ENCODE measurements around the gene BLOC1S3.

- TF ChIP-seq, protein P1, sequence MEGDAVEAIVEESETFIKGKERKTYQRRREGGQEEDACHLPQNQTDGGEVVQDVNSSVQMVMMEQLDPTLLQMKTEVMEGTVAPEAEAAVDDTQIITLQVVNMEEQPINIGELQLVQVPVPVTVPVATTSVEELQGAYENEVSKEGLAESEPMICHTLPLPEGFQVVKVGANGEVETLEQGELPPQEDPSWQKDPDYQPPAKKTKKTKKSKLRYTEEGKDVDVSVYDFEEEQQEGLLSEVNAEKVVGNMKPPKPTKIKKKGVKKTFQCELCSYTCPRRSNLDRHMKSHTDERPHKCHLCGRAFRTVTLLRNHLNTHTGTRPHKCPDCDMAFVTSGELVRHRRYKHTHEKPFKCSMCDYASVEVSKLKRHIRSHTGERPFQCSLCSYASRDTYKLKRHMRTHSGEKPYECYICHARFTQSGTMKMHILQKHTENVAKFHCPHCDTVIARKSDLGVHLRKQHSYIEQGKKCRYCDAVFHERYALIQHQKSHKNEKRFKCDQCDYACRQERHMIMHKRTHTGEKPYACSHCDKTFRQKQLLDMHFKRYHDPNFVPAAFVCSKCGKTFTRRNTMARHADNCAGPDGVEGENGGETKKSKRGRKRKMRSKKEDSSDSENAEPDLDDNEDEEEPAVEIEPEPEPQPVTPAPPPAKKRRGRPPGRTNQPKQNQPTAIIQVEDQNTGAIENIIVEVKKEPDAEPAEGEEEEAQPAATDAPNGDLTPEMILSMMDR (conservative IDR thresholded peaks at IDR 0.05) = no peak
- no peak for TF ChIP-seq EZH2 (IDR thresholded peaks at IDR 0.05; ENCODE audit: low read depth)
Measured at GRCh38 chr19:45128806-45129205, 49.8 kb upstream of the BLOC1S3 start.
